Heart left ventricle (tissue), 16 donors: Measurements from ENCODE around the gene RFX3. TPM values are rescaled to one million over a fixed set of nuclear protein-coding genes. Genes with fewer than 3 reads are reported as not detected.

Source experiments
- ATAC-seq, 4 donors: fragments of 200-7000 bp; cut with Tn5 transposase; one replicate each; pipeline ENCODE4 v1.9.1; 2020 to 2022; ENCODE audit warnings: moderate library complexity in 4 of 4, mild to moderate bottlenecking in 3 of 4, moderate number of reproducible peaks in 1 of 4
- DNase-seq, 5 donors: peaks; one replicate each; pipeline ENCODE4 v3.0.0-alpha.2; 2020
- H3K27ac ChIP-seq, 12 donors: fragments of 200-600 bp; sonication (generic) in 4 of 12; one replicate each; pipeline versions ENCODE4 v1.5.0 to v1.8.0; 2016 to 2022; ENCODE audit warnings: mild to moderate bottlenecking in 2 of 12
- H3K27me3 ChIP-seq, 9 donors: fragments of 200-600 bp; sonication (generic) in 2 of 9; one replicate each; pipeline versions ENCODE4 v1.5.1 to v1.8.0; 2016 to 2022; ENCODE audit warnings: mild to moderate bottlenecking in 3 of 9
- H3K36me3 ChIP-seq, 9 donors: fragments of 200-600 bp; sonication (generic) in 2 of 9; one replicate each; pipeline versions ENCODE4 v1.5.0 to v1.8.0; 2018 to 2022; ENCODE audit warnings: mild to moderate bottlenecking in 2 of 9
- H3K4me1 ChIP-seq, 12 donors: fragments of 200-600 bp; sonication (generic) in 4 of 12; one replicate each; pipeline versions ENCODE4 v1.5.0 to v1.8.0; 2016 to 2022; ENCODE audit warnings: mild to moderate bottlenecking in 3 of 12
- H3K4me3 ChIP-seq, 12 donors: fragments of 200-600 bp; sonication (generic) in 4 of 12; one replicate each; pipeline versions ENCODE4 v1.5.0 to v1.8.0; 2017 to 2022; ENCODE audit warnings: mild to moderate bottlenecking in 9 of 12, moderate library complexity in 4 of 12
- H3K9me3 ChIP-seq, 12 donors: fragments of 200-600 bp; sonication (generic) in 4 of 12; one replicate each; pipeline versions ENCODE4 v1.5.0 to v1.8.0; 2016 to 2022; ENCODE audit warnings: mild to moderate bottlenecking in 1 of 12
- CTCF ChIP-seq, 12 donors: fragments of 200-600 bp; sonication (generic) in 4 of 12; IDR thresholded peaks; one replicate each; pipeline versions ENCODE4 v1.5.0 to v1.8.0; 2018 to 2022; ENCODE audit warnings: antibody characterized with exemption in 12 of 12, mild to moderate bottlenecking in 5 of 12
- POLR2A ChIP-seq, 2 donors: fragments of 450-650 bp; IDR thresholded peaks; one replicate each; pipeline ENCODE4 v1.6.1; 2017; ENCODE audit warnings: antibody characterized with exemption in 2 of 2, mild to moderate bottlenecking in 2 of 2, moderate library complexity in 2 of 2
- WGBS, 4 donors: extraction: QIAGEN DNeasy Blood & Tissue Kit in 2 of 4; methylation state at CpG; one replicate each; pipeline versions ENCODE4 v1.1.5 to v1.1.7; 2013 to 2018; 5-methylcytosine and 5-hydroxymethylcytosine counted together
- intact Hi-C, 10 donors: fragments of 100-400 bp; cut with DNase I; formaldehyde crosslinking; loops; one replicate each; pipeline versions ENCODE4 v1.11.1 to v1.14.2; 2022
- polyA plus RNA-seq, 2 donors: library from polyadenylated mRNA; stranded (reverse); fragments of 200-250 nt; gene quantifications; one replicate each; pipeline ENCODE4 v1.2.3, GENCODE V29; 2013
- total RNA-seq, 9 donors: library from RNA; depleted of rRNA in 2 of 9; stranded (reverse); fragments of >200 nt in 2 of 9; fragmentation: NEBNext Ultra II Directional in 3 of 9; extraction: Animal tissue kit (Norgen Biotek cat#: 25700) in 3 of 9; gene quantifications; one replicate each; pipeline versions ENCODE4 v1.1.0 to v1.2.4, GENCODE V29; 2016 to 2023
- donor health status: ischemic (EF 13 %, LVEDD 7.1; RV severe dilation, severe dysfunction).
- donor health status: healthy with polysubstance abuse.
- donor health status: DM: no; HTN: yes; CAD: no.
- donor health status: DM: no; HTN: no; CAD: no.
- donor health status: ischemic (EF 25% LVEDD 6.9; RV normal size, moderate dysfunction).
- donor health status: ischemic (EF 25% LVEDD 5.7; RV mildly dilated, moderate dysfunction).
- donor health status: healthy.
- donor health status: DM: yes; HTN: yes; CAD: no.
- donor health status: ischemic (EF 35%, LVEDD 5.7; RV mildly dilated, moderate dysfunction).
- donor health status: nonischemic (EF 11% LVEDD 7.7; RV severe dilation, severe dysfunction).
- donor health status: DM: yes; HTN: yes; CAD: no.
- donor health status: PGD.
- donor health status: ischemic (EF 29% LVEDD 5.4; RV normal size, mild dysfunction).
- donor health status: nonischemic (EF 23%, LVEDD 6.1; RV moderate dilation, normal function).

The RFX3 gene
- total and polyA plus RNA-seq, 11 donors, result 0.80 to 8.3 (median 2.9) TPM

GRCh38 chr9:3397766-3398165 is 128.0 kb downstream of the RFX3 start:
- Histone ChIP-seq H3K36me3 (peaks cover 0 to 25% (median 7%) of the 10 kb centered on the region in 9 donors), H3K4me1 (peaks cover 0 to 12% (median 0%) of the 10 kb centered on the region in 12 donors), H3K27me3 (no peaks in the 10 kb centered on the region), H3K27ac (peak overlapping the region in 1 of 12 donors; percentile 86), H3K9me3 (peaks cover 0 to 3% (median 0%) of the 10 kb centered on the region in 12 donors), H3K4me3 (peak overlapping the region in 1 of 12 donors; percentile 41)
- no peak for DNase-seq
- no peak for ATAC-seq
- 89 to 92% (median 91%) methylated on average over 2 of the region's 2 CpGs for WGBS, 4 donors
- TF ChIP-seq CTCF (IDR thresholded peaks at IDR 0.05) (no peak), POLR2A (IDR thresholded peaks at IDR 0.05) (no peak)
- intact Hi-C loops, result no loop called here

GRCh38 chr9:3391414-3391813 is 134.4 kb downstream of the RFX3 start:
- Histone ChIP-seq H3K27ac (no peak overlapping the region), H3K9me3 (peaks cover 0 to 5% (median 0%) of the 10 kb centered on the region in 12 donors), H3K27me3 (no peaks in the 10 kb centered on the region), H3K36me3 (peaks cover 0 to 25% (median 7%) of the 10 kb centered on the region in 9 donors), H3K4me3 (no peak overlapping the region), H3K4me1 (peaks cover 0 to 1% (median 0%) of the 10 kb centered on the region in 12 donors)
- 93 to 100% (median 98%) methylated on average over 2 of the region's 2 CpGs for WGBS, 4 donors
- no peak for ATAC-seq
- intact Hi-C loops, result no loop called here
- DNase-seq, result no peak
- no peak for TF ChIP-seq CTCF (IDR thresholded peaks at IDR 0.05)
- TF ChIP-seq POLR2A (IDR thresholded peaks at IDR 0.05), result no peak

- intact Hi-C loops, result no loop called here
- Histone ChIP-seq H3K27ac (no peak overlapping the region), H3K9me3 (peaks cover 0 to 9% (median 0%) of the 10 kb centered on the region in 12 donors), H3K4me3 (no peak overlapping the region), H3K27me3 (no peaks in the 10 kb centered on the region), H3K36me3 (no peaks in the 10 kb centered on the region), H3K4me1 (peaks cover 0 to 6% (median 0%) of the 10 kb centered on the region in 12 donors)
- TF ChIP-seq POLR2A (IDR thresholded peaks at IDR 0.05) (no peak), CTCF (IDR thresholded peaks at IDR 0.05) (no peak)
- WGBS, 4 donors, result 80 to 89% (median 88%) methylated on average over 1 of the region's 1 CpG
- DNase-seq, result no peak
- no peak for ATAC-seq
Measured at GRCh38 chr9:3386753-3387152, 139.0 kb downstream of the RFX3 start.

GRCh38 chr9:3385871-3386270 is 139.9 kb downstream of the RFX3 start:
- no peak for DNase-seq
- 91 to 99% (median 94%) methylated on average over 1 of the region's 1 CpG for WGBS, 4 donors
- no peaks in the 10 kb centered on the region for H3K36me3 ChIP-seq
- H3K27ac ChIP-seq, result no peak overlapping the region
- no peak for TF ChIP-seq POLR2A (IDR thresholded peaks at IDR 0.05)
- no peak for TF ChIP-seq CTCF (IDR thresholded peaks at IDR 0.05)
- no peak for ATAC-seq
- intact Hi-C loops, result no loop called here
- H3K4me1 ChIP-seq, result peaks cover 0 to 6% (median 0%) of the 10 kb centered on the region in 12 donors
- no peaks in the 10 kb centered on the region for H3K27me3 ChIP-seq
- peaks cover 0 to 9% (median 0%) of the 10 kb centered on the region in 12 donors for H3K9me3 ChIP-seq
- no peak overlapping the region for H3K4me3 ChIP-seq
